B cell (primary cell): Measurements from ENCODE around the gene TAS2R4. TPM values are rescaled to one million over a fixed set of nuclear protein-coding genes. Genes with fewer than 3 reads are reported as not detected.

Experiments used
- ATAC-seq: fragments of 200-7000 bp; cut with Tn5 transposase; one replicate; pipeline ENCODE4 v1.10.0; 2021; ENCODE audit warnings: low read depth, mild to moderate bottlenecking, moderate number of reproducible peaks, moderate library complexity
- CTCF ChIA-PET: fragments of 350-600 bp; sonication (Branson Sonifier 250); formaldehyde crosslinking; loops from one replicate; lab custom pipeline; 2021; ENCODE audit warnings: antibody characterized with exemption, inconsistent platforms; lab: Charles Lee
- POLR2A ChIA-PET: fragments of 350-600 bp; sonication (Branson Sonifier 250); formaldehyde crosslinking; loops from one replicate; lab custom pipeline; 2021; ENCODE audit warnings: antibody characterized with exemption; lab: Charles Lee
- DNase-seq: peaks from one replicate; pipeline ENCODE4 v3.0.0; 2013
- H2AFZ ChIP-seq: 2 replicates; pipeline ENCODE4 v1.6.1; 2012; ENCODE audit warnings: mild to moderate bottlenecking, low read depth, low read length; ENCODE audit not compliant: insufficient read depth, poor library complexity, severe bottlenecking
- H3K27ac ChIP-seq, 2 donors: 1 replicate in 1 of 2; 2 replicates in 1 of 2; pipeline ENCODE4 v1.5.1; 2012 to 2013; ENCODE audit warnings: low read length in 2 of 2, mild to moderate bottlenecking in 2 of 2, moderate library complexity in 1 of 2
- H3K27me3 ChIP-seq, 4 experiments: fragments of 200-600 bp in 1 of 4; sonication (generic) in 1 of 4; replicated peaks in 1 of 4; 1 replicate in 2 of 4; 2 replicates in 2 of 4; pipeline versions ENCODE4 v1.6.1 to v1.7.0; 2013 to 2016; ENCODE audit warnings: low read length in 3 of 4, mild to moderate bottlenecking in 2 of 4, mixed read lengths in 1 of 4, moderate library complexity in 1 of 4; ENCODE audit not compliant: insufficient read depth in 4 of 4, control insufficient read depth in 3 of 4; ENCODE audit errors: control extremely low read depth in 1 of 4
- H3K36me3 ChIP-seq, 2 experiments: replicated peaks in 1 of 2; 1 replicate in 1 of 2; 2 replicates in 1 of 2; pipeline versions ENCODE4 v1.6.1 to v1.7.1; 2013; ENCODE audit warnings: low read length in 1 of 2; ENCODE audit not compliant: insufficient read depth in 2 of 2, control insufficient read depth in 1 of 2; ENCODE audit errors: control extremely low read depth in 1 of 2, extremely low read depth in 1 of 2
- H3K4me1 ChIP-seq, 2 donors: fragments of 200-600 bp in 1 of 2; sonication (generic) in 1 of 2; 1 replicate in 1 of 2; 2 replicates in 1 of 2; pipeline versions ENCODE4 v1.5.1 to v1.6.1; 2013 to 2017; ENCODE audit warnings: low read length in 2 of 2; ENCODE audit not compliant: control insufficient read depth in 2 of 2, insufficient read depth in 2 of 2
- H3K4me2 ChIP-seq: replicated peaks from 2 replicates; pipeline ENCODE3; 2012; ENCODE audit warnings: mild to moderate bottlenecking, low read depth, low read length; ENCODE audit not compliant: poor library complexity, severe bottlenecking
- H3K4me3 ChIP-seq, 5 experiments: fragments of 200-600 bp in 1 of 5; sonication (generic) in 1 of 5; 1 replicate in 3 of 5; 2 replicates in 2 of 5; pipeline versions ENCODE4 v1.5.1 to v1.7.0; 2011 to 2016; ENCODE audit warnings: low read length in 4 of 5, mild to moderate bottlenecking in 4 of 5, low read depth in 2 of 5, control low read depth in 1 of 5, moderate library complexity in 1 of 5; ENCODE audit not compliant: insufficient read depth in 1 of 5; ENCODE audit errors: control extremely low read depth in 1 of 5, extremely low read depth in 1 of 5
- H3K79me2 ChIP-seq: fragments of 200-600 bp; sonication (generic); one replicate; pipeline ENCODE4 v1.6.0; 2016; ENCODE audit warnings: low read length; ENCODE audit not compliant: control insufficient read depth, insufficient read depth
- H3K9ac ChIP-seq: fragments of 200-600 bp; sonication (generic); 2 replicates; pipeline ENCODE4 v1.6.1; 2017; ENCODE audit warnings: mild to moderate bottlenecking, low read length, moderate library complexity
- H3K9me3 ChIP-seq, 3 donors: one replicate each; pipeline versions ENCODE4 v1.6.1 to v1.7.1; 2013; ENCODE audit warnings: low read length in 2 of 3; ENCODE audit not compliant: control insufficient read depth in 2 of 3, insufficient read depth in 1 of 3; ENCODE audit errors: control extremely low read depth in 1 of 3
- H4K20me1 ChIP-seq: 2 replicates; pipeline ENCODE4 v1.6.0; 2012; ENCODE audit warnings: mild to moderate bottlenecking, low read length; ENCODE audit not compliant: insufficient read depth, control insufficient read depth, poor library complexity, severe bottlenecking
- H3K27ac Mint-ChIP-seq: one replicate; pipeline ENCODE4 v1.8.0; 2021; ENCODE audit warnings: mixed read lengths
- H3K27me3 Mint-ChIP-seq: one replicate; pipeline ENCODE4 v1.8.0; 2021; ENCODE audit warnings: mixed read lengths
- H3K4me1 Mint-ChIP-seq: one replicate; pipeline ENCODE4 v1.8.0; 2021; ENCODE audit warnings: mixed read lengths
- H3K4me3 Mint-ChIP-seq: one replicate; pipeline ENCODE4 v1.8.0; 2021; ENCODE audit warnings: mixed read lengths
- H3K9me3 Mint-ChIP-seq: one replicate; pipeline ENCODE4 v1.8.0; 2022; ENCODE audit warnings: mixed read lengths; ENCODE audit not compliant: insufficient read depth
- CTCF ChIP-seq: fragments of 200-600 bp; IDR thresholded peaks from one replicate; pipeline ENCODE4 v1.8.0; 2022; ENCODE audit warnings: antibody characterized with exemption, mild to moderate bottlenecking
- EZH2 ChIP-seq: IDR thresholded peaks from 2 replicates; pipeline ENCODE4 v1.6.1; 2012; ENCODE audit warnings: borderline replicate concordance, low read depth, mild to moderate bottlenecking, moderate library complexity, low read length; ENCODE audit not compliant: insufficient read depth, poor library complexity, severe bottlenecking
- WGBS: methylation state at CpG from one replicate; pipeline ENCODE4 v1.1.5; 2013; ENCODE audit warnings: missing lambda C conversion rate; ENCODE audit not compliant: insufficient coverage; 5-methylcytosine and 5-hydroxymethylcytosine counted together
- intact Hi-C: fragments of 100-400 bp; cut with micrococcal nuclease; formaldehyde crosslinking; loops from one replicate; pipeline ENCODE4 v1.10.0; 2022
- polyA plus RNA-seq: library from polyadenylated mRNA; depleted of rRNA; stranded (reverse); fragments of >200 nt; gene quantifications from 2 replicates; pipeline ENCODE4 v1.2.3, GENCODE V29; 2012
- total RNA-seq, 2 donors: library from RNA; stranded (reverse); fragments of 120-200 nt in 1 of 2; gene quantifications; 1 replicate in 1 of 2; 2 replicates in 1 of 2; pipeline versions ENCODE4 v1.2.3 to v1.2.4, GENCODE V29; 2013 to 2022

Gene TAS2R4
- total and polyA plus RNA-seq, 2 donors (not counting 1 experiment from before 2014, with no cell fraction given), result 0.39 to 5.4 TPM

GRCh38 chr7:141737836-141738591 is 38.5 kb upstream of the TAS2R4 start, which contains the start of gene SSBP1:
SSBP1 (plus strand) TSS chr7:141738358; CDS start chr7:141739167, 809 bp downstream.
- H3K27ac ChIP-seq, result peak within 1 kb of the TSS; percentile 84 to 92
- no peaks in the 10 kb centered on the region for H3K9me3 Mint-ChIP-seq
- H3K4me3 Mint-ChIP-seq, result peak within 1 kb of the TSS; percentile 95
- peaks cover 37% of the 10 kb centered on the region for H3K4me1 Mint-ChIP-seq
- H3K9me3 ChIP-seq, result no peaks in the 10 kb centered on the region
- no peaks in the 10 kb centered on the region for H3K27me3 Mint-ChIP-seq
- peaks cover 19 to 20% of the 10 kb centered on the region in 2 donors for H3K4me1 ChIP-seq
- intact Hi-C loops, result loop anchor here (1.0 to 5.0 kb wide), 7 partner anchors 37 to 1561 kb away; partner anchors contain the start of genes AGK, BRAF and KDM7A
- peak within 1 kb of the TSS; percentile 61 for H3K4me2 ChIP-seq
- no peaks in the 10 kb centered on the region for H4K20me1 ChIP-seq
- peak within 1 kb of the TSS; percentile 72 for H3K9ac ChIP-seq
- ChIA-PET POLR2A (interaction anchor here (0.7 to 2.2 kb wide), 5 partner anchors 36 to 1260 kb away, joined by 3 to 21 read pairs (median 3); partner anchors contain the start of genes DENND11 and MRPS33), CTCF (interaction anchor here (0.7 to 7.6 kb wide), 18 partner anchors 11 to 1065 kb away, joined by 3 to 66 read pairs (median 4); partner anchors contain the start of genes ADCK2, DENND11, MRPS33 and WEE2)
- H3K27me3 ChIP-seq, result no peaks in the 10 kb centered on the region
- peak within 1 kb of the TSS; percentile 97 for H3K27ac Mint-ChIP-seq
- DNase-seq (peak; percentile 97), ATAC-seq (peak; percentile 86)
- TF ChIP-seq CTCF (peak; percentile 92), EZH2 (no peak)
- H3K4me3 ChIP-seq, result peak within 1 kb of the TSS; percentile 66 to 93 (median 90)
- peaks cover 6 to 26% of the 10 kb centered on the region in 2 experiments for H3K36me3 ChIP-seq
- peaks cover 29% of the 10 kb centered on the region for H3K79me2 ChIP-seq
- H2AFZ ChIP-seq, result peak within 1 kb of the TSS; percentile 79
- under 1% methylated on average over 40 of the region's 46 CpGs for WGBS
